Psoas muscle (tissue), 8 donors: Measurements from ENCODE around the gene P2RX3. TPM values are rescaled to one million over a fixed set of nuclear protein-coding genes. Genes with fewer than 3 reads are reported as not detected.
A peak's percentile ranks its signal among the peaks of the same experiment; 100 is the strongest.

ENCODE experiments used
- ATAC-seq, 4 donors: fragments of 200-7000 bp; cut with Tn5 transposase; one replicate each; pipeline ENCODE4 v1.9.1; 2020; ENCODE audit warnings: moderate library complexity in 3 of 4, mild to moderate bottlenecking in 2 of 4
- DNase-seq, 2 donors: peaks; one replicate each; pipeline ENCODE4 v3.0.0-alpha.2; 2020
- H3K27ac ChIP-seq: fragments of 200-600 bp; one replicate; pipeline ENCODE4 v1.8.0; 2022
- H3K27me3 ChIP-seq, 3 donors: fragments of 200-600 bp in 1 of 3; one replicate each; pipeline versions ENCODE4 v1.6.1 to v1.8.0; 2013 to 2022; ENCODE audit warnings: low read length in 2 of 3, mild to moderate bottlenecking in 2 of 3, moderate library complexity in 1 of 3; ENCODE audit not compliant: insufficient read depth in 3 of 3
- H3K36me3 ChIP-seq, 2 donors: fragments of 200-600 bp in 1 of 2; one replicate each; pipeline versions ENCODE4 v1.6.1 to v1.8.0; 2013 to 2022; ENCODE audit warnings: low read depth in 1 of 2, mild to moderate bottlenecking in 1 of 2, moderate library complexity in 1 of 2; ENCODE audit not compliant: insufficient read depth in 1 of 2
- H3K4me1 ChIP-seq: fragments of 200-600 bp; one replicate; pipeline ENCODE4 v1.8.0; 2022
- H3K4me3 ChIP-seq: fragments of 200-600 bp; one replicate; pipeline ENCODE4 v1.8.0; 2022; ENCODE audit warnings: mild to moderate bottlenecking
- H3K9me3 ChIP-seq: fragments of 200-600 bp; one replicate; pipeline ENCODE4 v1.8.0; 2022
- CTCF ChIP-seq: fragments of 200-600 bp; IDR thresholded peaks from one replicate; pipeline ENCODE4 v1.8.0; 2022; ENCODE audit warnings: antibody characterized with exemption
- WGBS, 3 donors: extraction: QIAGEN DNeasy Blood & Tissue Kit; methylation state at CpG; one replicate each; pipeline versions ENCODE4 v1.1.6 to v1.1.7; 2013; 5-methylcytosine and 5-hydroxymethylcytosine counted together
- intact Hi-C, 2 donors: fragments of 100-400 bp; cut with DNase I; formaldehyde crosslinking; loops; one replicate each; pipeline versions ENCODE4 v1.11.0 to v1.14.2; 2022
- polyA plus RNA-seq, 3 donors: library from polyadenylated mRNA; stranded (reverse); fragments of 200-250 nt; gene quantifications; one replicate each; pipeline ENCODE4 v1.2.3, GENCODE V29; 2013
- total RNA-seq, 4 donors: library from RNA; stranded (reverse); fragmentation: NEBNext Ultra II Directional in 2 of 4; extraction: Animal tissue kit (Norgen Biotek cat#: 25700) in 2 of 4; gene quantifications; one replicate each; pipeline versions ENCODE4 v1.2.1 to v1.2.4, GENCODE V29; 2021 to 2023
- donor health status: healthy with polysubstance abuse.
- donor health status: DM: no; HTN: no; CAD: no; lungs with moderate emphysema.
- donor health status: Bipolar disorder and iron deficiency.
- donor health status: healthy.
- donor health status: DM: yes; HTN: yes; CAD: no.
- donor health status: DM: no; HTN: no; CAD: no.
- donor health status: DM: no; HTN: no; CAD: no.
- donor health status: DM: yes; HTN: yes; CAD: no.

P2RX3 gene
- total and polyA plus RNA-seq, 7 donors, result 0.21 to 0.90 (median 0.40) TPM

GRCh38 chr11:57416436-57416835 is 78.3 kb downstream of the P2RX3 start:
- 89 to 90% (median 89%) methylated on average over 3 of the region's 3 CpGs for WGBS, 3 donors
- no peak for TF ChIP-seq CTCF
- Histone ChIP-seq H3K27me3 (no peaks in the 10 kb centered on the region), H3K9me3 (no peaks in the 10 kb centered on the region), H3K4me3 (no peak overlapping the region), H3K4me1 (no peaks in the 10 kb centered on the region), H3K27ac (no peak overlapping the region), H3K36me3 (peaks cover 0 to 54% of the 10 kb centered on the region in 2 donors)
- DNase-seq (no peak), ATAC-seq (no peak)
- intact Hi-C loops, result no loop called here

GRCh38 chr11:57417056-57417455 is 78.9 kb downstream of the P2RX3 start:
- Histone ChIP-seq H3K4me1 (no peaks in the 10 kb centered on the region), H3K36me3 (peaks cover 0 to 49% of the 10 kb centered on the region in 2 donors), H3K27me3 (no peaks in the 10 kb centered on the region), H3K27ac (no peak overlapping the region), H3K9me3 (no peaks in the 10 kb centered on the region), H3K4me3 (no peak overlapping the region)
- 31 to 59% (median 45%) methylated on average over 4 of the region's 4 CpGs for WGBS, 3 donors
- peak in 1 of 4 donors; percentile 43 for ATAC-seq
- no peak for TF ChIP-seq CTCF
- peak in 1 of 2 donors; percentile 61 for DNase-seq
- intact Hi-C loops, result no loop called here

GRCh38 chr11:57418131-57418530 is 80.0 kb downstream of the P2RX3 start:
- DNase-seq, result no peak
- intact Hi-C loops, result no loop called here
- Histone ChIP-seq H3K4me1 (no peaks in the 10 kb centered on the region), H3K4me3 (no peak overlapping the region), H3K27ac (no peak overlapping the region), H3K27me3 (no peaks in the 10 kb centered on the region), H3K36me3 (peaks cover 3 to 41% of the 10 kb centered on the region in 2 donors), H3K9me3 (no peaks in the 10 kb centered on the region)
- TF ChIP-seq CTCF, result no peak
- ATAC-seq, result no peak

GRCh38 chr11:57419146-57419545 is 81.0 kb downstream of the P2RX3 start:
- no peak overlapping the region for H3K4me3 ChIP-seq
- H3K27me3 ChIP-seq, result peaks cover 0 to 5% (median 0%) of the 10 kb centered on the region in 3 donors
- H3K36me3 ChIP-seq, result peaks cover 3 to 33% of the 10 kb centered on the region in 2 donors
- no peak for TF ChIP-seq CTCF
- no peak overlapping the region for H3K27ac ChIP-seq
- WGBS, 3 donors, result 83 to 88% (median 86%) methylated on average over 3 of the region's 3 CpGs
- H3K4me1 ChIP-seq, result peaks cover 4% of the 10 kb centered on the region
- intact Hi-C loops, result no loop called here
- ATAC-seq (no peak), DNase-seq (no peak)
- no peaks in the 10 kb centered on the region for H3K9me3 ChIP-seq

- WGBS, 3 donors, result 91 to 95% (median 93%) methylated on average over 4 of the region's 4 CpGs
- peaks cover 3 to 14% of the 10 kb centered on the region in 2 donors for H3K36me3 ChIP-seq
- DNase-seq (no peak), ATAC-seq (no peak)
- no peak overlapping the region for H3K27ac ChIP-seq
- no peak for TF ChIP-seq CTCF
- intact Hi-C loops, result no loop called here
- H3K4me3 ChIP-seq, result no peak overlapping the region
- peaks cover 14% of the 10 kb centered on the region for H3K4me1 ChIP-seq
- H3K9me3 ChIP-seq, result no peaks in the 10 kb centered on the region
- H3K27me3 ChIP-seq, result peaks cover 0 to 21% (median 0%) of the 10 kb centered on the region in 3 donors
Observed at GRCh38 chr11:57421066-57421465, 82.9 kb downstream of the P2RX3 start.
